Measurements from ENCODE around the gene EPX.

The EPX gene

GRCh38 chr17:58227733-58228132 is 35.2 kb downstream of the EPX start:
- no peak for DNase-seq (ENCODE audit: low read depth in 2 of 2)

GRCh38 chr17:58228679-58229078 is 36.2 kb downstream of the EPX start:
- no peak for DNase-seq (ENCODE audit: low read depth in 2 of 2)

GRCh38 chr17:58229384-58229783 is 36.9 kb downstream of the EPX start:
- no peak for DNase-seq (ENCODE audit: low read depth in 2 of 2)

DNA sequence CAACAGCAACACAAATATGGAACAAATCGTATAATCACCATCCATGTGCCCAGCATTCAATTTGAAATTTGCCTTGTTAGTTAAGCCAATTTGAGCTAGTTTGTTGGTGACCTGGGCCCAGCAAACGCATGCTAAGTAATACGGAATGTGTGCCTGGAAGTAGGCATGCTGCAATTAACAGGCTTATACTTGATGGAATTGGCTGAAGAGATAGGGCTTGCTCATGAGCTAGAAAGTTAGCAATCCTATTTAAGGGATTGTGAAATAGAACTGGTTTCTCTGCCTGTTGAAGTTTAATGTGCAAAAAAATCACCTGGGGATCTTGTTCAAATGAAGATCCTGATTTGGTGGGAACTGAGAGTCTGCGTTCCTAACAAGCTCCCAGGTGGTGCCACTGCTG is 37.4 kb downstream of the EPX start:
- DNase-seq (ENCODE audit: low read depth in 2 of 2), result no peak

GRCh38 chr17:58231641-58232040 is 39.1 kb downstream of the EPX start:
- peak in 1 of 2 experiments; percentile 15 for DNase-seq (ENCODE audit: low read depth in 2 of 2)

DNA sequence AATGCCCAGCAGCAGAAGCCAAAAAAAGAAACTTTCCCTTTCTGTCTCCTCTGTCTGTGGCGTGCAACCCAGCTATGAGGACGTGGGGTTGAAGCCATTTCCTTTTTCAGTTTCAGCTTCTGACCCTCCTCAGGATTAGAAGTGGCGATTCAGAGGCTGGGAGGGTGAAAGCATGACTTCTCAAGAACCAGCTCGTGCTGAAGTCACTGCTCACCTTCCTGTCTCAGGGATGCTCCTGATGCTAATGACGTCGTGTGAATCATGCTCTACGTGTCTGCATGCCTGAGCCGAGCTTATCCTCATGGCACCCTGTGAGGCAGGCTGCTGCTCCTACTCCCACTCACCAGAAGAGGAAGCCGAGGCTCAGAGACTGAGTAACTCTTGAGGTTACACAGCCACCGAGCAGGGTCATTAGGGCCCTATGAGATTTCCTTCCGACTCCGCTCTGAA is 40.2 kb downstream of the EPX start:
- DNase-seq (ENCODE audit: low read depth in 2 of 2), result peak in 1 of 2 experiments; percentile 22

- DNase-seq (ENCODE audit: low read depth in 2 of 2), result no peak
Measured at GRCh38 chr17:58233543-58233942, 41.0 kb downstream of the EPX start.

DNA sequence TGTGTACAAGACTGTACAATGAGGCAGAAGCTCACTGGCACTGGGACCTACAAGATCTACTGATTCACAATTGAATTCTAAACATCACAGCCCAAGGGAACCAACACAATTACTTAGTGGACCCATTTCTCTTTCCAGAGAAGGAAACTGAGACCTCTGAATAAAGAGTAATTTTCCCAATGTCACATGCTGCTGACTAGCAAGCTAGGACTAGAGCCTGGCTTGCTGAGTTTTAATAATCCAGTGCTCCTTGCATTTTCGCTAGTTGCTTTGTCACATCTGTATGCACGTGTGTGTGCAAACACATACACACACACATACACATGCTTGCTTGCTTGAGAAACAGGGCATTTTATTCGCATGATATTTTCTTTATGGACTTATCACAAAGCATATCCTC is 42.0 kb downstream of the EPX start:
- DNase-seq (ENCODE audit: low read depth in 2 of 2), result no peak

DNA sequence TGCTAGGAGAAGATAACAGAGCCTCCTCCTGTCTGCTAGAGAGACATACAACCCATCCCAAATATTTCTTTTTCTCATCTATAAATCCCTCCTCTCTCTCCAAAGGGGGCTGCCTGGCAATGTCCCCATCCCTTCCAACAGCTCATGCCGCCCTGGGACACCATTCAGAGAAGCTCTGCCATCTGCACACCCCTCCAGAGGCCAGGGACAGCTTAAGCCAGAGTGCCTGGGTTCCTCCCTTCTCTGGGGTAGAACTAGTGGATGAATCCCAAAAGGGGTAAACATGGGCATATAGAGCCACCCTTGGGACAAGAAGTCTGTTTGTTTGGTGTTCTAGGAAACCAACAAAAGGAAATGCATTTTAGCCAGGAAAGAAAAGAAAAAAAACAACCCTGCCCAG is 43.3 kb downstream of the EPX start:
- no peak for DNase-seq (ENCODE audit: low read depth in 2 of 2)

GRCh38 chr17:58236394-58236793 is 43.9 kb downstream of the EPX start:
- DNase-seq (ENCODE audit: low read depth in 2 of 2), result no peak

GRCh38 chr17:58238147-58238634 is 45.7 kb downstream of the EPX start, which contains the start of gene LPO:
Gene LPO, plus strand, starts transcription at chr17:58238584. Its CDS starts 4,396 bp downstream, at chr17:58242980.
- no peak for DNase-seq (ENCODE audit: low read depth in 2 of 2)

DNA sequence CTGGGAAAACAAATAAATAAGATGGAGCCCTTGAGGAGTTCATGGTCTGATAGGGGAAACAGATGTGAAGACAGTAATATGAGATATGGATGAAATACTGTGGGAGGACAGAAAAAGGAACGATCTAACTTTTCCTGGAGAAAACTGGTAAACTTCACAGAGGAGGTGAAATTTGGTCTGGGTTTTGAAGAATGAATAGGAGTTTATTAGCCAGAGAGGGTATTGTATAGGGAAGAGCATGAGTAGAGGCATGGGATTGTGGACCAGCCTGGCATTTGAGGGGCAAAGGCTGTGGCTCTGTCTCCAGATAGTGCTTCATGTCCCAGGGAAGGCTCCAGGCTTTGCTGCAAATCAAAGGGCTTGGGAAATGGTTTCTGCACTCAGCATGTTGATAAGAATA is 47.5 kb downstream of the EPX start:
- DNase-seq (ENCODE audit: low read depth in 2 of 2), result no peak

- DNase-seq (ENCODE audit: low read depth in 2 of 2), result no peak
Measured at GRCh38 chr17:58242171-58242784, 49.8 kb downstream of the EPX start.

- DNase-seq (ENCODE audit: low read depth in 2 of 2), result no peak
Measured at GRCh38 chr17:58244963-58245362, 52.4 kb downstream of the EPX start.

- DNase-seq (ENCODE audit: low read depth in 2 of 2), result no peak
Measured at GRCh38 chr17:58245428-58246103, 53.0 kb downstream of the EPX start.

DNA sequence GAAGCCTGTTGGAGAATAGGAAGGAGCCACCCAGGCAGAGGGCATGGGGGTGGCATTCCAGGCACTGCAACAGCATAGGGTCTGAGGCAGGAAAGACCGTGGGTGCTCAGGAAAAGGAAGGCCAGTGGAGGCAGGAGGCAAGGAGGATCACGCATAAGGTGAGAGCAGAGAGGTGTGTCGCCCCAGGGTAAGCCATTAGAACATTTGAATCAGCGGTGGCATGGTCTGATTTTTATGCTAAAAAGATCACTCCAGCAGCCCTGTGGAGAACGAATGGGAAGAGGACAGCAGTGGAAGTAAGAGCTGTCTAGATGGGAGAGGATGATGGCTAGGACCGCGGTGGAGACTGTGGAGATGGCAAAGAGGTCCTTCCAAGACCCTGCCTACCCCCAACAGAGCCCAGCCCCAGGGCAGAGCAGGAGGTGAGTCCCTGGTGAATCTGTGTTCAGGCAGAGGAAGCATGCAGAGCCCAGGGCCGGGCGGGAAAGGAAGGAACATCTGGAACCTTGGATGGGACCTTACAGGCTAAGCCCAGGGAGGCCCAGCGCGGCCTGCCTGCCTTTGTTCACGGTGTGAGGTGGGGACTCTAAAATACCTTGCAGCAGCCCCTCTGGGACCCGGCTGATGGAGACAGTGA is 53.7 kb downstream of the EPX start:
- DNase-seq (ENCODE audit: low read depth in 2 of 2), result no peak

- DNase-seq (ENCODE audit: low read depth in 2 of 2), result no peak
Measured at GRCh38 chr17:58246781-58247180, 54.3 kb downstream of the EPX start.

DNA sequence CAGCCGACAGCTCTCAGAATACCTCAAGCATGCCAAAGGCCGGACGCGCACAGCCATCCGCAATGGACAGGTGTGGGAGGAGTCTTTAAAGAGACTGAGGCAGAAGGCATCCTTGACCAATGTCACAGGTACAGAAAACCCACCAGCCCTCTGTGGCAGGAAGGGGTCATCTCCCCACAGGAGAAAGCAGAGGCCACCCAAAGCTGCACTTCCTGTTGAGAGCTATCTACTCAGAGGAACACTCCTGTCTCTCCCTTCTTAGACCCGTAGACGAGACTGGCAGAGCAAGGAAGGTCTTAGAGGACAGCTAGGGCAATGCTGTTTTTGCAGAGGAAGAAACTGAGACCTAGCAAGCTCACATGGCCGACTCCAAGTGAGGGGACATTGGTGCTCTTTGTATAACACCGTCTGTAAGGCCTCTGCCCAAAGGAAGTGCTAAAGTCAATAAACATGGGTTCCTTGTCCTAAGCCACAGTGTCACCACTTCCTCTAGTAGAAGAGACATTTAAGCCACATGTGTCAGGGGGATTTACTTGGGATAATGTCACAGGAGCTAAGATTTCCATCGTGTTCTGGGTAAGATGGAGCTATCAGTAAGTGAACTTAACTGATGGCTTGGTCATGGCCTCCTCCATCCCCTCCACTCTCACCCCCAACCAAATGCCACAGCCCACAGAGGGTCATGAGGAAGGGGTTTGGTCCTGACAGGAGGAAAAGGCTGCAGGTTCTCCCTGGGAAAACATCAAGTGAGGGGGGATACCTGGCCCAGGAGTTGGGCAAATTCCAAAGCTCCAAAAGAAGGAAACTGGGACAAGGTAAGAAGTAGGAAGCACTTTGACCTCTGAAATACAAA is 55.2 kb downstream of the EPX start:
- no peak for DNase-seq (ENCODE audit: low read depth in 2 of 2)

DNA sequence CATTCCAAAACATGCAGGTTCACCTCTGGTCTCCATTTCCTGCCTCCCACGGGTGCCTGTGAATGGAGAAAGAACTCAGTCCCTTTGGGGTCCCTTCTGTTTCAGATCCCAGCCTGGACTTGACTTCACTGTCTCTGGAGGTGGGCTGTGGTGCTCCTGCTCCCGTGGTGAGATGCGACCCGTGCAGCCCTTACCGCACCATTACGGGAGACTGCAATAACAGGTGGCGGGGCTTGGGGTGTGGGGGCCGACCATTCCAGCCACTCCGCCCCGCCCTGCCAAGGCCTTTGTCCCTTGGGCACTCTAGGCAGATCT is 56.4 kb downstream of the EPX start:
- no peak for DNase-seq (ENCODE audit: low read depth in 2 of 2)

- DNase-seq (ENCODE audit: low read depth in 2 of 2), result peak; percentile 5 to 16
Measured at GRCh38 chr17:58249270-58250133, 57.0 kb downstream of the EPX start.

DNA sequence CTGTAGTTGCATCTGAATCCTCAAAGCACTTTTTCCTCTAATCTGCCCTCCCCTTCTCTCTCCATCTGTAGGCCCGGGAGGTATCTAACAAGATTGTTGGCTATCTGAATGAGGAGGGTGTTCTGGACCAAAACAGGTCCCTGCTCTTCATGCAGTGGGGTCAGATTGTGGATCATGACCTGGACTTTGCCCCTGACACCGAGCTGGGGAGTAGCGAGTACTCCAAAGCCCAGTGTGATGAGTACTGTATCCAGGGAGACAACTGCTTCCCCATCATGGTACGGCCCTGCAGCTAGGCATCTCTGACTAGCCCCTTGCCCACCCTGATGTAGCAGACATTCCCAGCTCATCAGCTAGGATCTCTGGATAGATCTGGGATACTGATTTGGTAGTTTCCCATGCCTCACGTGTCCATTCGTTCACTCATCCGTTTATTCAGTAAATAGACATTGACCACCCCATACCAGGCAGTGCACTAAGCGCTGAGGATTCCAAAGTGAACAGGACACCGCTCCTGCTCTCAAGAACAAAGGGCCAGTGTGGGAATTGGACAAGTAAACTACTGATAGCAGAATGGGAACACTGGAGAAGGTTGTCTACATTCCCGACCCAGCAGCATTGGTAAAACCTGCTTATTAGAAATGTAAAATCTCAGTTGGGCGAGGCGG is 58.0 kb downstream of the EPX start:
- DNase-seq (ENCODE audit: low read depth in 2 of 2), result no peak

Measured in fibroblast of skin of left biceps (primary cell).